HepG2 (cell line): ENCODE results near the gene HMGN4. TPM values are rescaled to one million over a fixed set of nuclear protein-coding genes. Genes with fewer than 3 reads are reported as not detected.
A peak's percentile ranks its signal among the peaks of the same experiment; 100 is the strongest.

Experiments used
- AKAP8 ChIP-seq: sonication (generic); formaldehyde crosslinking; IDR thresholded peaks from 2 replicates; pipeline ENCODE4 v1.5.1; 2020; ENCODE audit warnings: mild to moderate bottlenecking, missing genetic modification reagents
- ARNTL ChIP-seq: sonication (generic); formaldehyde crosslinking; IDR thresholded peaks from 2 replicates; pipeline ENCODE4 v1.4.0; 2020; ENCODE audit warnings: mild to moderate bottlenecking, missing genetic modification reagents
- HMG20A ChIP-seq: IDR thresholded peaks from 2 replicates; pipeline ENCODE4 v1.6.1; 2016; ENCODE audit warnings: borderline replicate concordance
- HNF4A ChIP-seq: sonication (generic); formaldehyde crosslinking; IDR thresholded peaks from 2 replicates; pipeline ENCODE4 v1.4.0; 2020; ENCODE audit warnings: missing genetic modification reagents
- HOXA5 ChIP-seq: sonication (generic); formaldehyde crosslinking; IDR thresholded peaks from 2 replicates; pipeline ENCODE4 v1.4.0; 2020; ENCODE audit warnings: missing genetic modification reagents
- NONO ChIP-seq, 2 experiments: fragments of 450-650 bp in 1 of 2; sonication (generic) in 1 of 2; formaldehyde crosslinking in 1 of 2; IDR thresholded peaks in 1 of 2; conservative IDR thresholded peaks in 1 of 2; 2 replicates each; pipeline versions ENCODE4 v1.6.1 to v1.8.0; 2017 to 2022; ENCODE audit warnings: mild to moderate bottlenecking in 1 of 2, missing genetic modification reagents in 1 of 2, moderate library complexity in 1 of 2
- NR2F2 ChIP-seq: IDR thresholded peaks from 2 replicates; pipeline ENCODE4 v1.6.1; 2012; ENCODE audit warnings: low read depth, inconsistent platforms, borderline replicate concordance
- TAF1 ChIP-seq: sonication (generic); formaldehyde crosslinking; IDR thresholded peaks from 2 replicates; pipeline ENCODE4 v1.4.0; 2020; ENCODE audit warnings: missing genetic modification reagents
- XBP1 ChIP-seq: sonication (generic); formaldehyde crosslinking; IDR thresholded peaks from 2 replicates; pipeline ENCODE4 v1.5.0; 2020; ENCODE audit warnings: missing genetic modification reagents
- ZBTB37 ChIP-seq: sonication (generic); formaldehyde crosslinking; IDR thresholded peaks from 2 replicates; pipeline ENCODE4 v1.4.0; 2020; ENCODE audit warnings: mild to moderate bottlenecking, missing genetic modification reagents
- ZNF10 ChIP-seq: sonication (generic); formaldehyde crosslinking; IDR thresholded peaks from 2 replicates; pipeline ENCODE4 v1.4.0; 2020; ENCODE audit warnings: mild to moderate bottlenecking, low read depth, missing genetic modification reagents, borderline replicate concordance
- ZNF33A ChIP-seq: sonication (generic); formaldehyde crosslinking; IDR thresholded peaks from 2 replicates; pipeline ENCODE4 v1.5.1; 2020; ENCODE audit warnings: missing genetic modification reagents, mild to moderate bottlenecking, moderate library complexity, borderline replicate concordance
- ZNF34 ChIP-seq: sonication (generic); formaldehyde crosslinking; IDR thresholded peaks from 2 replicates; pipeline ENCODE4 v1.4.0; 2020; ENCODE audit warnings: mild to moderate bottlenecking, missing genetic modification reagents, borderline replicate concordance
- ZNF710 ChIP-seq: sonication (generic); formaldehyde crosslinking; IDR thresholded peaks from 2 replicates; pipeline ENCODE4 v1.5.0; 2020; ENCODE audit warnings: mild to moderate bottlenecking, missing genetic modification reagents, borderline replicate concordance
- polyA plus RNA-seq, 8 experiments: library from polyadenylated mRNA; depleted of rRNA in 3 of 8; stranded (reverse) in 7 of 8; unstranded in 1 of 8; fragments of >200 nt; fragmentation: Illumina TruSeq in 4 of 8; extraction: Trizol in 4 of 8; gene quantifications; 2 replicates each; pipeline versions ENCODE4 v1.2.1 to v1.2.3, GENCODE V29; 2011 to 2016; ENCODE audit warnings: low read depth in 4 of 8, missing spikeins in 1 of 8, mixed read lengths in 1 of 8; ENCODE audit not compliant: insufficient read depth in 1 of 8
- total RNA-seq, 5 experiments: library from RNA; depleted of rRNA; stranded (reverse); fragments of >200 nt; fragmentation: Illumina TruSeq; extraction: Trizol; gene quantifications; 2 replicates each; pipeline ENCODE4 v1.2.3, GENCODE V29; 2016; ENCODE audit warnings: low read depth in 1 of 5
- TF ChIP-seq, protein P1 (sequence below): sonication (generic); formaldehyde crosslinking; IDR thresholded peaks from 2 replicates; pipeline ENCODE4 v1.4.0; 2020; ENCODE audit warnings: mild to moderate bottlenecking, missing genetic modification reagents
- TF ChIP-seq, protein P2 (sequence below): sonication (generic); formaldehyde crosslinking; IDR thresholded peaks from 2 replicates; pipeline ENCODE4 v1.4.0; 2020; ENCODE audit warnings: mild to moderate bottlenecking, missing genetic modification reagents
- TF ChIP-seq, protein P3 (sequence below): sonication (generic); formaldehyde crosslinking; IDR thresholded peaks from 2 replicates; pipeline ENCODE4 v1.8.1; 2023; ENCODE audit warnings: missing genetic modification reagents, inconsistent platforms, borderline replicate concordance

The HMGN4 gene
- total and polyA plus RNA-seq, 2 of the 13 experiments (the other 11 are each of a cell fraction or from before 2014, with no cell fraction given): 39.9 to 52.1 TPM

DNA sequence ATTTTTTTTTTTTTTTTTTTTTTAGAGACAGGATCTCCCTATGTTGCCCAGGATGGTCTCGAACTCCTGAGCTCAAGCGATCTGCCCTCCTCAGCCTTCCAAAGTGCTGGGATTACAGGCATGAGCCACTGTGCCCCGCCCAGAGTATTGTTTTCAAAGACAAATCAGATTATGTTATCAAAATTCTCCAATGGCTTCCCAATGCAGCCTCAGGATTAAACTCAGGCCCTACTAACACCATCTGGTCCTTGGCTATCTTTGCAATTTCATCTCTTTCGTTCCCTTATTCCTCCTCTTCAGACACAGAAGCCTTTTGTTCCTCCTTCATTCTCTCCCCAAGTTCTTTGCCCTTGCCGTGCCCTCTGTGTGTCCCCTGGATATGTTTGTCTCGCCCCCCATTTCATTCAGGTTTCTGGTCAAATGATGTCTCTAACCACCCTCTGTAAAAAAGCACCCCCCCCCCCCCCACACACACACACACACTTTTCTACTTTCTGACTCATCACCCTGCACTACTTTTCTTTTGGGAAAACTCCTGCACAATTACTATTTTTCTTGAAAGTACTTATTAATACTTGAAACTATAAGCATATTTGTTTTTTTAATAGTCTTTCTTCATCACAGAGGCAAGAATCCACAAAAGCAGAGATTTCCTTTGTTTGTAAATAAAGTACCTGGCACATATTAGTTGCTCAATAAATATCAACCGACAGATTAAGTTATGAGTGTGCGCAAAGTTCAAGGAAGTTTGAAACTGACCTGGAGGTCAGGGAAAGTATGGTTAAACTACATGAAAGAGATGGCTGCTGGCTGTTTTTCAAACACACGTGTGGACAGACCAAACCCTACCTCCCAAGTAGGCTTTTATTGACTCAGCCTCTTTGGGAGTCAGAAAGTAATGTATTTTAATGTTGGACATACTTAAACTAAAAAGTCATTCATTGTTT is 21.4 kb upstream of the HMGN4 start (continued):
- TF ChIP-seq, protein P1, sequence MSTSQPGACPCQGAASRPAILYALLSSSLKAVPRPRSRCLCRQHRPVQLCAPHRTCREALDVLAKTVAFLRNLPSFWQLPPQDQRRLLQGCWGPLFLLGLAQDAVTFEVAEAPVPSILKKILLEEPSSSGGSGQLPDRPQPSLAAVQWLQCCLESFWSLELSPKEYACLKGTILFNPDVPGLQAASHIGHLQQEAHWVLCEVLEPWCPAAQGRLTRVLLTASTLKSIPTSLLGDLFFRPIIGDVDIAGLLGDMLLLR: no peak
- TF ChIP-seq ZNF34 (CRISPR knock-in tag) (no peak), AKAP8 (CRISPR knock-in tag) (no peak), ARNTL (peak; percentile 72; the same call in 1 of the 2 replicates), HOXA5 (CRISPR knock-in tag) (0 out of 2 replicates have a peak, but pooled peaks have one; percentile 21), HMG20A (peak; percentile 66; the same call in 1 of the 2 replicates), ZBTB37 (CRISPR knock-in tag) (0 out of 2 replicates have a peak, but pooled peaks have one; percentile 53), HNF4A (CRISPR knock-in tag) (peak; percentile 86), TAF1 (no peak), ZNF10 (CRISPR knock-in tag) (no peak), XBP1 (CRISPR knock-in tag) (no peak), ZNF710 (CRISPR knock-in tag) (no peak), NR2F2 (peak; percentile 69; the same call in 1 of the 2 replicates), NONO (IDR thresholded peaks at IDR 0.05) (no peak), NONO (CRISPR knock-in tag; conservative IDR thresholded peaks at IDR 0.05) (no peak), ZNF33A (CRISPR knock-in tag) (no peak)
- TF ChIP-seq, protein P2, sequence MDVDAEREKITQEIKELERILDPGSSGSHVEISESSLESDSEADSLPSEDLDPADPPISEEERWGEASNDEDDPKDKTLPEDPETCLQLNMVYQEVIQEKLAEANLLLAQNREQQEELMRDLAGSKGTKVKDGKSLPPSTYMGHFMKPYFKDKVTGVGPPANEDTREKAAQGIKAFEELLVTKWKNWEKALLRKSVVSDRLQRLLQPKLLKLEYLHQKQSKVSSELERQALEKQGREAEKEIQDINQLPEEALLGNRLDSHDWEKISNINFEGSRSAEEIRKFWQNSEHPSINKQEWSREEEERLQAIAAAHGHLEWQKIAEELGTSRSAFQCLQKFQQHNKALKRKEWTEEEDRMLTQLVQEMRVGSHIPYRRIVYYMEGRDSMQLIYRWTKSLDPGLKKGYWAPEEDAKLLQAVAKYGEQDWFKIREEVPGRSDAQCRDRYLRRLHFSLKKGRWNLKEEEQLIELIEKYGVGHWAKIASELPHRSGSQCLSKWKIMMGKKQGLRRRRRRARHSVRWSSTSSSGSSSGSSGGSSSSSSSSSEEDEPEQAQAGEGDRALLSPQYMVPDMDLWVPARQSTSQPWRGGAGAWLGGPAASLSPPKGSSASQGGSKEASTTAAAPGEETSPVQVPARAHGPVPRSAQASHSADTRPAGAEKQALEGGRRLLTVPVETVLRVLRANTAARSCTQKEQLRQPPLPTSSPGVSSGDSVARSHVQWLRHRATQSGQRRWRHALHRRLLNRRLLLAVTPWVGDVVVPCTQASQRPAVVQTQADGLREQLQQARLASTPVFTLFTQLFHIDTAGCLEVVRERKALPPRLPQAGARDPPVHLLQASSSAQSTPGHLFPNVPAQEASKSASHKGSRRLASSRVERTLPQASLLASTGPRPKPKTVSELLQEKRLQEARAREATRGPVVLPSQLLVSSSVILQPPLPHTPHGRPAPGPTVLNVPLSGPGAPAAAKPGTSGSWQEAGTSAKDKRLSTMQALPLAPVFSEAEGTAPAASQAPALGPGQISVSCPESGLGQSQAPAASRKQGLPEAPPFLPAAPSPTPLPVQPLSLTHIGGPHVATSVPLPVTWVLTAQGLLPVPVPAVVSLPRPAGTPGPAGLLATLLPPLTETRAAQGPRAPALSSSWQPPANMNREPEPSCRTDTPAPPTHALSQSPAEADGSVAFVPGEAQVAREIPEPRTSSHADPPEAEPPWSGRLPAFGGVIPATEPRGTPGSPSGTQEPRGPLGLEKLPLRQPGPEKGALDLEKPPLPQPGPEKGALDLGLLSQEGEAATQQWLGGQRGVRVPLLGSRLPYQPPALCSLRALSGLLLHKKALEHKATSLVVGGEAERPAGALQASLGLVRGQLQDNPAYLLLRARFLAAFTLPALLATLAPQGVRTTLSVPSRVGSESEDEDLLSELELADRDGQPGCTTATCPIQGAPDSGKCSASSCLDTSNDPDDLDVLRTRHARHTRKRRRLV (CRISPR knock-in tag): no peak
- TF ChIP-seq, protein P3, sequence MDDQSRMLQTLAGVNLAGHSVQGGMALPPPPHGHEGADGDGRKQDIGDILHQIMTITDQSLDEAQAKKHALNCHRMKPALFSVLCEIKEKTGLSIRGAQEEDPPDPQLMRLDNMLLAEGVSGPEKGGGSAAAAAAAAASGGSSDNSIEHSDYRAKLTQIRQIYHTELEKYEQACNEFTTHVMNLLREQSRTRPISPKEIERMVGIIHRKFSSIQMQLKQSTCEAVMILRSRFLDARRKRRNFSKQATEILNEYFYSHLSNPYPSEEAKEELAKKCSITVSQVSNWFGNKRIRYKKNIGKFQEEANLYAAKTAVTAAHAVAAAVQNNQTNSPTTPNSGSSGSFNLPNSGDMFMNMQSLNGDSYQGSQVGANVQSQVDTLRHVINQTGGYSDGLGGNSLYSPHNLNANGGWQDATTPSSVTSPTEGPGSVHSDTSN (CRISPR knock-in tag): no peak
